Posterior cingulate gyrus (tissue), 11 donors: ENCODE measurements around the gene CBFA2T3.

Source experiments
- DNase-seq, 10 donors: peaks; one replicate each; pipeline versions ENCODE4 v3.0.0 to v3.0.0-alpha.2; 2020 to 2021; ENCODE audit warnings: mixed read lengths in 3 of 10
- intact Hi-C: fragments of 100-400 bp; cut with DNase I; formaldehyde crosslinking; loops from one replicate; pipeline ENCODE4 v1.15.1; 2023

Gene CBFA2T3

GRCh38 chr16:88914750-88915368 lies 62.1 kb downstream of the CBFA2T3 start:
- no peak for DNase-seq
- intact Hi-C loops, result no loop called here

- intact Hi-C loops, result no loop called here
- DNase-seq, result no peak
Observed at GRCh38 chr16:88913870-88914269, 63.1 kb downstream of the CBFA2T3 start.

GRCh38 chr16:88913001-88913612 lies 63.9 kb downstream of the CBFA2T3 start:
- intact Hi-C loops, result no loop called here
- DNase-seq, result no peak

GRCh38 chr16:88912556-88912955 lies 64.5 kb downstream of the CBFA2T3 start:
- DNase-seq, result no peak
- intact Hi-C loops, result no loop called here

GRCh38 chr16:88911946-88912310 lies 65.1 kb downstream of the CBFA2T3 start:
- intact Hi-C loops, result no loop called here
- no peak for DNase-seq

- intact Hi-C loops, result no loop called here
- no peak for DNase-seq
Observed at GRCh38 chr16:88911136-88911945, 65.7 kb downstream of the CBFA2T3 start.

GRCh38 chr16:88910284-88911135 lies 66.5 kb downstream of the CBFA2T3 start:
- intact Hi-C loops, result no loop called here
- no peak for DNase-seq

GRCh38 chr16:88909431-88910210 lies 67.4 kb downstream of the CBFA2T3 start:
- no peak for DNase-seq
- intact Hi-C loops, result no loop called here

- intact Hi-C loops, result no loop called here
- no peak for DNase-seq
Observed at GRCh38 chr16:88908307-88908706, 68.7 kb downstream of the CBFA2T3 start.

- intact Hi-C loops, result no loop called here
- no peak for DNase-seq
Observed at GRCh38 chr16:88907768-88908167, 69.2 kb downstream of the CBFA2T3 start.

- DNase-seq, result no peak
- intact Hi-C loops, result no loop called here
Observed at GRCh38 chr16:88906535-88907105, 70.4 kb downstream of the CBFA2T3 start.

- intact Hi-C loops, result no loop called here
- DNase-seq, result no peak
Observed at GRCh38 chr16:88906020-88906419, 71.0 kb downstream of the CBFA2T3 start.

- intact Hi-C loops, result no loop called here
- DNase-seq, result no peak
Observed at GRCh38 chr16:88905563-88905962, 71.4 kb downstream of the CBFA2T3 start.

GRCh38 chr16:88904676-88905365 lies 72.2 kb downstream of the CBFA2T3 start:
- DNase-seq, result no peak
- intact Hi-C loops, result no loop called here

GRCh38 chr16:88903267-88903666 lies 73.7 kb downstream of the CBFA2T3 start:
- intact Hi-C loops, result no loop called here
- DNase-seq, result no peak

- intact Hi-C loops, result no loop called here
- DNase-seq, result no peak
Observed at GRCh38 chr16:88902744-88903143, 74.3 kb downstream of the CBFA2T3 start.

- intact Hi-C loops, result no loop called here
- no peak for DNase-seq
Observed at GRCh38 chr16:88901718-88902337, 75.2 kb downstream of the CBFA2T3 start.

- intact Hi-C loops, result no loop called here
Observed at GRCh38 chr16:88900662-88901052, 76.3 kb downstream of the CBFA2T3 start.

More at GRCh38 chr16:88900662-88901052, 76.3 kb downstream of the CBFA2T3 start:
- no peak for DNase-seq
